MM.1S (cell line): ENCODE measurements around the gene PRSS3.

Source experiments
- EZH2 ChIP-seq: fragments of 300-600 bp; sonication (generic); optimal IDR thresholded peaks from 2 replicates; pipeline ENCODE3; 2017; ENCODE audit warnings: low read depth, mild to moderate bottlenecking, antibody characterized with exemption, low read length, mixed read lengths
- EZH2phosphoT487 ChIP-seq: fragments of 300-600 bp; sonication (generic); IDR thresholded peaks from 2 replicates; pipeline ENCODE4 v1.6.1; 2018; ENCODE audit warnings: antibody characterized with exemption, low read length
- TF ChIP-seq, protein P1 (sequence below): fragments of 300-600 bp; sonication (generic); IDR thresholded peaks from 2 replicates; pipeline ENCODE4 v1.5.1; 2016; ENCODE audit warnings: antibody characterized with exemption, low read length, mixed read lengths

DNA sequence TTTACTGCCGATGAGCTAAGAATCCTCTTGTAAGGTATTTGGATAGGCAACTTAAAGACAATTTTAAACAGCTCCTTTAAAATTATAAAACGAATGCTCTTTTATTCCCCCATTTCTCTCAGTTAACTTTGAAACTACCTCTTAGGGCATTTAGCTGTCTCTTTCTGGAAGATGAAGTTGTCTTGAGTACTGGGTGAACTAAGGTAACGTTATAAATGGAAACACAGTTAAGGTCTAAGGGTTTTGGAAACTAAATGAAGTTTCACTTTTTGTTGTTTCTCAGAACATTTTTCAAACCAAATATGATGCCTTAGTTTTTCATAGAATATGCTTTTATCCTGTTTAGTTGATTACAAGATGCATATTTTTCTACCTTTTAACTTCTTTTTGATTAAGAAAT is 28.4 kb downstream of the PRSS3 start:
- TF ChIP-seq, protein P1, sequence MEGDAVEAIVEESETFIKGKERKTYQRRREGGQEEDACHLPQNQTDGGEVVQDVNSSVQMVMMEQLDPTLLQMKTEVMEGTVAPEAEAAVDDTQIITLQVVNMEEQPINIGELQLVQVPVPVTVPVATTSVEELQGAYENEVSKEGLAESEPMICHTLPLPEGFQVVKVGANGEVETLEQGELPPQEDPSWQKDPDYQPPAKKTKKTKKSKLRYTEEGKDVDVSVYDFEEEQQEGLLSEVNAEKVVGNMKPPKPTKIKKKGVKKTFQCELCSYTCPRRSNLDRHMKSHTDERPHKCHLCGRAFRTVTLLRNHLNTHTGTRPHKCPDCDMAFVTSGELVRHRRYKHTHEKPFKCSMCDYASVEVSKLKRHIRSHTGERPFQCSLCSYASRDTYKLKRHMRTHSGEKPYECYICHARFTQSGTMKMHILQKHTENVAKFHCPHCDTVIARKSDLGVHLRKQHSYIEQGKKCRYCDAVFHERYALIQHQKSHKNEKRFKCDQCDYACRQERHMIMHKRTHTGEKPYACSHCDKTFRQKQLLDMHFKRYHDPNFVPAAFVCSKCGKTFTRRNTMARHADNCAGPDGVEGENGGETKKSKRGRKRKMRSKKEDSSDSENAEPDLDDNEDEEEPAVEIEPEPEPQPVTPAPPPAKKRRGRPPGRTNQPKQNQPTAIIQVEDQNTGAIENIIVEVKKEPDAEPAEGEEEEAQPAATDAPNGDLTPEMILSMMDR, result no peak
- TF ChIP-seq EZH2, result no peak
- no peak for TF ChIP-seq EZH2phosphoT487
